GM23338 (cell line): ENCODE measurements around the gene C11orf21. TPM values are rescaled to one million over a fixed set of nuclear protein-coding genes. Genes with fewer than 3 reads are reported as not detected.

ENCODE experiments used
- ATAC-seq: fragments of 200-7000 bp; cut with Tn5 transposase; 3 replicates; pipeline ENCODE4 v1.9.1; 2020
- DNase-seq: peaks from one replicate; pipeline ENCODE4 v3.0.0-alpha.2; 2015; ENCODE audit warnings: low spot score
- H2AFZ ChIP-seq: fragments of 200-600 bp; sonication (generic); 2 replicates; pipeline ENCODE4 v1.8.0; 2016; ENCODE audit warnings: antibody characterized with exemption, mild to moderate bottlenecking, moderate library complexity
- H3F3A ChIP-seq: fragments of 200-600 bp; sonication (generic); replicated peaks from 2 replicates; pipeline ENCODE4 v1.8.0; 2017; ENCODE audit warnings: antibody characterized with exemption, mixed run types, low read depth
- H3K27ac ChIP-seq: fragments of 200-600 bp; sonication (generic); 2 replicates; pipeline ENCODE4 v1.6.1; 2016; ENCODE audit warnings: low read depth
- H3K27me3 ChIP-seq: fragments of 200-600 bp; sonication (generic); 2 replicates; pipeline ENCODE4 v1.8.0; 2016; ENCODE audit warnings: mild to moderate bottlenecking, mixed run types, moderate library complexity; ENCODE audit not compliant: insufficient read depth
- H3K36me3 ChIP-seq: fragments of 200-600 bp; sonication (generic); 2 replicates; pipeline ENCODE4 v1.8.0; 2016; ENCODE audit warnings: mild to moderate bottlenecking; ENCODE audit not compliant: insufficient read depth
- H3K4me1 ChIP-seq: fragments of 200-600 bp; sonication (generic); 2 replicates; pipeline ENCODE4 v1.8.0; 2016; ENCODE audit warnings: mild to moderate bottlenecking, moderate library complexity; ENCODE audit not compliant: insufficient read depth
- H3K4me2 ChIP-seq: fragments of 200-600 bp; sonication (generic); 2 replicates; pipeline ENCODE4 v1.7.1; 2017; ENCODE audit warnings: mixed run types
- H3K4me3 ChIP-seq: fragments of 200-600 bp; sonication (generic); 2 replicates; pipeline ENCODE4 v1.6.1; 2016; ENCODE audit warnings: mixed run types
- H3K79me2 ChIP-seq: fragments of 200-600 bp; sonication (generic); replicated peaks from 2 replicates; pipeline ENCODE4 v1.8.0; 2017; ENCODE audit warnings: mild to moderate bottlenecking; ENCODE audit not compliant: insufficient read depth
- H3K9me2 ChIP-seq: fragments of 200-600 bp; sonication (generic); 2 replicates; pipeline ENCODE4 v1.8.0; 2017; ENCODE audit not compliant: insufficient read depth
- H4K20me1 ChIP-seq: fragments of 200-600 bp; sonication (generic); replicated peaks from 2 replicates; pipeline ENCODE4 v1.8.0; 2017; ENCODE audit warnings: mild to moderate bottlenecking; ENCODE audit not compliant: insufficient read depth
- H3K27ac Mint-ChIP-seq: 2 replicates; pipeline ENCODE4 v1.8.0; 2020; ENCODE audit warnings: inconsistent platforms, mild to moderate bottlenecking, moderate library complexity, mixed read lengths
- H3K27me3 Mint-ChIP-seq: 3 replicates; pipeline ENCODE4 v1.8.0; 2022; ENCODE audit warnings: low read depth, mild to moderate bottlenecking, moderate library complexity, mixed read lengths, inconsistent platforms; ENCODE audit not compliant: insufficient read depth, poor library complexity
- H3K36me3 Mint-ChIP-seq: 3 replicates; pipeline ENCODE4 v1.8.0; 2021; ENCODE audit warnings: low read depth, mild to moderate bottlenecking, inconsistent platforms, moderate library complexity, mixed read lengths
- H3K4me1 Mint-ChIP-seq: 3 replicates; pipeline ENCODE4 v1.8.0; 2020; ENCODE audit warnings: mild to moderate bottlenecking, inconsistent platforms, mixed read lengths
- H3K4me3 Mint-ChIP-seq: 3 replicates; pipeline ENCODE4 v1.8.0; 2021; ENCODE audit warnings: moderate library complexity, mild to moderate bottlenecking, inconsistent platforms, mixed read lengths
- H3K9me3 Mint-ChIP-seq: 3 replicates; pipeline ENCODE4 v1.8.0; 2020; ENCODE audit warnings: moderate library complexity, mild to moderate bottlenecking, inconsistent platforms, mixed read lengths
- CREB1 ChIP-seq: fragments of 250-450 bp; sonication (Bioruptor Pico); IDR thresholded peaks from 2 replicates; pipeline ENCODE4 v1.5.0; 2020; ENCODE audit warnings: low read depth, mild to moderate bottlenecking, moderate library complexity
- EZH2 ChIP-seq: fragments of 200-600 bp; sonication (generic); IDR thresholded peaks from one replicate; pipeline ENCODE4 v1.8.0; 2017; ENCODE audit warnings: antibody characterized with exemption, mild to moderate bottlenecking, low read depth; ENCODE audit not compliant: unreplicated experiment
- JUNB ChIP-seq: IDR thresholded peaks from one replicate; pipeline ENCODE4 v1.6.1; 2016; ENCODE audit warnings: antibody characterized with exemption; ENCODE audit not compliant: unreplicated experiment
- POLR2AphosphoS5 ChIP-seq: IDR thresholded peaks from 2 replicates; pipeline ENCODE4 v1.6.1; 2016; ENCODE audit warnings: antibody characterized with exemption, low read depth
- REST ChIP-seq: IDR thresholded peaks from one replicate; pipeline ENCODE4 v1.6.1; 2018; ENCODE audit warnings: antibody characterized with exemption; ENCODE audit not compliant: unreplicated experiment
- STAT1 ChIP-seq: IDR thresholded peaks from one replicate; pipeline ENCODE4 v1.6.1; 2016; ENCODE audit warnings: antibody characterized with exemption; ENCODE audit not compliant: unreplicated experiment
- ZNF114 ChIP-seq: fragments of 250-450 bp; sonication (Bioruptor Pico); IDR thresholded peaks from 2 replicates; pipeline ENCODE4 v1.5.0; 2020; ENCODE audit warnings: mild to moderate bottlenecking, moderate library complexity
- ZNF331 ChIP-seq: fragments of 250-450 bp; sonication (Bioruptor Pico); IDR thresholded peaks from 2 replicates; pipeline ENCODE4 v1.5.0; 2020; ENCODE audit warnings: low read depth, mild to moderate bottlenecking, moderate library complexity
- polyA plus RNA-seq: library from polyadenylated mRNA; unstranded; fragments of >200 nt; fragmentation: Nextera tagmentation; extraction: Ambion mirVana; gene quantifications from 2 replicates; pipeline ENCODE4 v1.2.1, GENCODE V29; 2016
- total RNA-seq: library from RNA; depleted of rRNA; stranded (reverse); fragments of >200 nt; shearing (Covaris generic); gene quantifications from 2 replicates; pipeline ENCODE4 v1.2.3, GENCODE V29; 2014
- TF ChIP-seq, protein P1 (sequence below): fragments of 250-450 bp; sonication (Bioruptor Pico); IDR thresholded peaks from 2 replicates; pipeline ENCODE4 v1.5.0; 2020; ENCODE audit warnings: mild to moderate bottlenecking, moderate library complexity
- TF ChIP-seq, protein P2 (sequence below): IDR thresholded peaks from 2 replicates; pipeline ENCODE4 v1.6.1; 2016; ENCODE audit warnings: antibody characterized with exemption

C11orf21 gene
- total and polyA plus RNA-seq, 2 experiments from 2014 or later, result not detected

GRCh38 chr11:2261436-2262230 lies 40.1 kb downstream of the C11orf21 start (continued):
- TF ChIP-seq REST, result no peak
- no peak for TF ChIP-seq ZNF114 (CRISPR knock-in tag)
- no peak for TF ChIP-seq STAT1

GRCh38 chr11:2260491-2261364 lies 41.0 kb downstream of the C11orf21 start:
- Histone ChIP-seq H3K9me2 (no peaks in the 10 kb centered on the region), H3K4me2 (no peak overlapping the region), H3F3A (no peaks in the 10 kb centered on the region), H3K79me2 (no peaks in the 10 kb centered on the region), H3K36me3 (no peaks in the 10 kb centered on the region), H2AFZ (no peak overlapping the region), H3K27me3 (no peaks in the 10 kb centered on the region), H4K20me1 (no peaks in the 10 kb centered on the region), H3K4me3 (no peak overlapping the region), H3K4me1 (no peaks in the 10 kb centered on the region), H3K27ac (no peak overlapping the region)
- Mint-ChIP-seq H3K36me3 (no peaks in the 10 kb centered on the region), H3K27me3 (peaks cover 12% of the 10 kb centered on the region), H3K4me1 (peaks cover 3% of the 10 kb centered on the region; the same call in 1 of the 3 replicates), H3K9me3 (no peaks in the 10 kb centered on the region), H3K27ac (no peak overlapping the region), H3K4me3 (no peak overlapping the region)
- no peak for DNase-seq
- no peak for ATAC-seq
- TF ChIP-seq, protein P1, sequence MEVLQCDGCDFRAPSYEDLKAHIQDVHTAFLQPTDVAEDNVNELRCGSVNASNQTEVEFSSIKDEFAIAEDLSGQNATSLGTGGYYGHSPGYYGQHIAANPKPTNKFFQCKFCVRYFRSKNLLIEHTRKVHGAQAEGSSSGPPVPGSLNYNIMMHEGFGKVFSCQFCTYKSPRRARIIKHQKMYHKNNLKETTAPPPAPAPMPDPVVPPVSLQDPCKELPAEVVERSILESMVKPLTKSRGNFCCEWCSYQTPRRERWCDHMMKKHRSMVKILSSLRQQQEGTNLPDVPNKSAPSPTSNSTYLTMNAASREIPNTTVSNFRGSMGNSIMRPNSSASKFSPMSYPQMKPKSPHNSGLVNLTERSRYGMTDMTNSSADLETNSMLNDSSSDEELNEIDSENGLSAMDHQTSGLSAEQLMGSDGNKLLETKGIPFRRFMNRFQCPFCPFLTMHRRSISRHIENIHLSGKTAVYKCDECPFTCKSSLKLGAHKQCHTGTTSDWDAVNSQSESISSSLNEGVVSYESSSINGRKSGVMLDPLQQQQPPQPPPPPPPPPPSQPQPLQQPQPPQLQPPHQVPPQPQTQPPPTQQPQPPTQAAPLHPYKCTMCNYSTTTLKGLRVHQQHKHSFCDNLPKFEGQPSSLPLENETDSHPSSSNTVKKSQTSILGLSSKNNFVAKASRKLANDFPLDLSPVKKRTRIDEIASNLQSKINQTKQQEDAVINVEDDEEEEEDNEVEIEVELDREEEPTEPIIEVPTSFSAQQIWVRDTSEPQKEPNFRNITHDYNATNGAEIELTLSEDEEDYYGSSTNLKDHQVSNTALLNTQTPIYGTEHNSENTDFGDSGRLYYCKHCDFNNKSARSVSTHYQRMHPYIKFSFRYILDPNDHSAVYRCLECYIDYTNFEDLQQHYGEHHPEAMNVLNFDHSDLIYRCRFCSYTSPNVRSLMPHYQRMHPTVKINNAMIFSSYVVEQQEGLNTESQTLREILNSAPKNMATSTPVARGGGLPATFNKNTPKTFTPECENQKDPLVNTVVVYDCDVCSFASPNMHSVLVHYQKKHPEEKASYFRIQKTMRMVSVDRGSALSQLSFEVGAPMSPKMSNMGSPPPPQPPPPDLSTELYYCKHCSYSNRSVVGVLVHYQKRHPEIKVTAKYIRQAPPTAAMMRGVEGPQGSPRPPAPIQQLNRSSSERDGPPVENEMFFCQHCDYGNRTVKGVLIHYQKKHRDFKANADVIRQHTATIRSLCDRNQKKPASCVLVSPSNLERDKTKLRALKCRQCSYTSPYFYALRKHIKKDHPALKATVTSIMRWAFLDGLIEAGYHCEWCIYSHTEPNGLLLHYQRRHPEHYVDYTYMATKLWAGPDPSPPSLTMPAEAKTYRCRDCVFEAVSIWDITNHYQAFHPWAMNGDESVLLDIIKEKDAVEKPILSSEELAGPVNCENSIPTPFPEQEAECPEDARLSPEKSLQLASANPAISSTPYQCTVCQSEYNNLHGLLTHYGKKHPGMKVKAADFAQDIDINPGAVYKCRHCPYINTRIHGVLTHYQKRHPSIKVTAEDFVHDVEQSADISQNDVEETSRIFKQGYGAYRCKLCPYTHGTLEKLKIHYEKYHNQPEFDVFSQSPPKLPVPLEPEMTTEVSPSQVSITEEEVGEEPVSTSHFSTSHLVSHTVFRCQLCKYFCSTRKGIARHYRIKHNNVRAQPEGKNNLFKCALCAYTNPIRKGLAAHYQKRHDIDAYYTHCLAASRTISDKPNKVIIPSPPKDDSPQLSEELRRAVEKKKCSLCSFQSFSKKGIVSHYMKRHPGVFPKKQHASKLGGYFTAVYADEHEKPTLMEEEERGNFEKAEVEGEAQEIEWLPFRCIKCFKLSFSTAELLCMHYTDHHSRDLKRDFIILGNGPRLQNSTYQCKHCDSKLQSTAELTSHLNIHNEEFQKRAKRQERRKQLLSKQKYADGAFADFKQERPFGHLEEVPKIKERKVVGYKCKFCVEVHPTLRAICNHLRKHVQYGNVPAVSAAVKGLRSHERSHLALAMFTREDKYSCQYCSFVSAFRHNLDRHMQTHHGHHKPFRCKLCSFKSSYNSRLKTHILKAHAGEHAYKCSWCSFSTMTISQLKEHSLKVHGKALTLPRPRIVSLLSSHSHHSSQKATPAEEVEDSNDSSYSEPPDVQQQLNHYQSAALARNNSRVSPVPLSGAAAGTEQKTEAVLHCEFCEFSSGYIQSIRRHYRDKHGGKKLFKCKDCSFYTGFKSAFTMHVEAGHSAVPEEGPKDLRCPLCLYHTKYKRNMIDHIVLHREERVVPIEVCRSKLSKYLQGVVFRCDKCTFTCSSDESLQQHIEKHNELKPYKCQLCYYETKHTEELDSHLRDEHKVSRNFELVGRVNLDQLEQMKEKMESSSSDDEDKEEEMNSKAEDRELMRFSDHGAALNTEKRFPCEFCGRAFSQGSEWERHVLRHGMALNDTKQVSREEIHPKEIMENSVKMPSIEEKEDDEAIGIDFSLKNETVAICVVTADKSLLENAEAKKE (CRISPR knock-in tag), result no peak
- TF ChIP-seq, protein P2, sequence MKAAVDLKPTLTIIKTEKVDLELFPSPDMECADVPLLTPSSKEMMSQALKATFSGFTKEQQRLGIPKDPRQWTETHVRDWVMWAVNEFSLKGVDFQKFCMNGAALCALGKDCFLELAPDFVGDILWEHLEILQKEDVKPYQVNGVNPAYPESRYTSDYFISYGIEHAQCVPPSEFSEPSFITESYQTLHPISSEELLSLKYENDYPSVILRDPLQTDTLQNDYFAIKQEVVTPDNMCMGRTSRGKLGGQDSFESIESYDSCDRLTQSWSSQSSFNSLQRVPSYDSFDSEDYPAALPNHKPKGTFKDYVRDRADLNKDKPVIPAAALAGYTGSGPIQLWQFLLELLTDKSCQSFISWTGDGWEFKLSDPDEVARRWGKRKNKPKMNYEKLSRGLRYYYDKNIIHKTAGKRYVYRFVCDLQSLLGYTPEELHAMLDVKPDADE, result no peak
- TF ChIP-seq ZNF331 (CRISPR knock-in tag), result no peak
- TF ChIP-seq EZH2, result no peak
- TF ChIP-seq POLR2AphosphoS5, result no peak
- no peak for TF ChIP-seq JUNB
- TF ChIP-seq CREB1 (CRISPR knock-in tag), result no peak
